IgD-negative memory B cell (primary cell): ENCODE data around the gene C6orf58. TPM values are rescaled to one million over a fixed set of nuclear protein-coding genes. Genes with fewer than 3 reads are reported as not detected.

Experiments used
- H3K27ac Mint-ChIP-seq, 3 donors: one replicate each; pipeline ENCODE4 v1.8.0; 2020 to 2022; ENCODE audit warnings: mild to moderate bottlenecking in 3 of 3, mixed read lengths in 3 of 3, moderate library complexity in 1 of 3
- H3K27me3 Mint-ChIP-seq: one replicate; pipeline ENCODE4 v1.8.0; 2021; ENCODE audit warnings: mixed read lengths
- H3K36me3 Mint-ChIP-seq: one replicate; pipeline ENCODE4 v1.8.0; 2020; ENCODE audit warnings: mild to moderate bottlenecking, mixed read lengths
- H3K4me1 Mint-ChIP-seq, 3 donors: one replicate each; pipeline ENCODE4 v1.8.0; 2020 to 2022; ENCODE audit warnings: mixed read lengths in 3 of 3, mild to moderate bottlenecking in 1 of 3
- H3K4me3 Mint-ChIP-seq, 4 donors: one replicate each; pipeline ENCODE4 v1.8.0; 2020 to 2022; ENCODE audit warnings: mild to moderate bottlenecking in 4 of 4, mixed read lengths in 4 of 4, moderate library complexity in 3 of 4
- H3K9me3 Mint-ChIP-seq, 3 donors: one replicate each; pipeline ENCODE4 v1.8.0; 2020 to 2021; ENCODE audit warnings: mixed read lengths in 3 of 3, mild to moderate bottlenecking in 1 of 3
- polyA plus RNA-seq: library from polyadenylated mRNA; unstranded; fragments of 300-500 nt; fragmentation: Illumina TruSeq; gene quantifications from one replicate; pipeline ENCODE4 v1.2.3, GENCODE V29; 2021

The C6orf58 gene
- polyA plus RNA-seq, 1 donor from 2014 or later, result not detected

DNA sequence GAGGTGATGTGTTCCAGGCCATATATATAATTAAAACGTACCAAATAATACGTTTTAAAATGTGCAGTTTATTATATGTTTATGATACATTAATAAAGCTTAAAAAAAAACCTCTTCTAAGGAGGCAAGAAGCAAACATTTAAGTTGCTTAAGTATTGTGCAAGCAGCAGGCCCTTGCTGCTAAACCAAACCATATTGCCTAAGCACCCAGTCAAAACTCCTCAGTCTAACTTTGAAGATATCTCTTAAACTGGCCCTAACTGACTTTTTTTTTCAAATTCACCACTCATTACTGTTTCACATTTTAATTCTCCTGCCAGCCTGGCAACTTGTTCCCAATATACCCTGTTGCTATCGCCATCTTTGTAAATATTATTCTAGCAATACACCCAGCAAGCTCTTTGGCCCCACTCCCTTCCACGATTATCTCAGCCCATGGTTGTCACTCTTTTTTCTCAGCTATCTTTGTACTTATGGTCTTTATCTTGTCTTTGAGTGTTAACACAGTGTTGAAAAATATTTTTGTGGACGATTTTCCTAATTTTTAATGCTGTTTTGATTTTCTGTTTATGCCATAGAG, 60.9 kb downstream of the C6orf58 start:
- no peaks in the 10 kb centered on the region for H3K4me1 Mint-ChIP-seq
- peaks cover 0 to 3% (median 0%) of the 10 kb centered on the region in 3 donors for H3K9me3 Mint-ChIP-seq
- H3K36me3 Mint-ChIP-seq, result no peaks in the 10 kb centered on the region
- no peak overlapping the region for H3K4me3 Mint-ChIP-seq
- H3K27me3 Mint-ChIP-seq, result peaks cover 6% of the 10 kb centered on the region
- no peak overlapping the region for H3K27ac Mint-ChIP-seq

Other genes with a start within 250 kb of the C6orf58 start
- gene ECHDC1, start 233.6 kb upstream of the C6orf58 start, polyA plus RNA-seq, result 77.5 TPM
- 0.76 TPM for gene KIAA0408, start 117.8 kb upstream of the C6orf58 start, polyA plus RNA-seq